ENCODE data around the gene XDH. TPM values are rescaled to one million over a fixed set of nuclear protein-coding genes. Genes with fewer than 3 reads are reported as not detected.

XDH gene
- total RNA-seq, 4 donors from 2014 or later, result 19.0 to 108 (median 92.3) TPM

DNA sequence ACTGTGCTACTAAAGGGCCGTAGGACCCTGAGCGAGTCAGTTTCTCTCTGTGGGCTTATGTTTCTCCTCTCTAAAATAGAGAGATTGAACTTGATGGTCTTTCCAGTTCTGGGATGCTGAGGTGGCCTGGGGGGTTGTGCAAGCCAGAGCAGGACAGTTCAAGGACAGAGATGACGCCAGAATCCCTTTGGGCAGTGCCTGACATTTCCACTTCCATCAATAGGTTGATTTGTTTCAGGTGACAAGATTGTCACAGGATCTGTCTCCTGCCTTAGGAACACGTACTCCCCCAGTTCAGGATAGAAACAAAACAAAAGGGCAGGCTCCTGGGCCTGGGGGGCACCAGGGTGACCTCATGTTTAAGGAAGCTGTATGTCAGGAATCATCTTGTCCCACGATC is 82.0 kb downstream of the XDH start:
- Histone ChIP-seq H3K4me3 (no peak overlapping the region), H3K4me1 (peaks cover 0 to 8% (median 0%) of the 10 kb centered on the region in 4 donors), H3K36me3 (no peaks in the 10 kb centered on the region), H3K27ac (no peak overlapping the region), H3K27me3 (no peaks in the 10 kb centered on the region), H3K9me3 (no peaks in the 10 kb centered on the region)
- TF ChIP-seq POLR2A (IDR thresholded peaks at IDR 0.05), result no peak
- TF ChIP-seq, protein P1, sequence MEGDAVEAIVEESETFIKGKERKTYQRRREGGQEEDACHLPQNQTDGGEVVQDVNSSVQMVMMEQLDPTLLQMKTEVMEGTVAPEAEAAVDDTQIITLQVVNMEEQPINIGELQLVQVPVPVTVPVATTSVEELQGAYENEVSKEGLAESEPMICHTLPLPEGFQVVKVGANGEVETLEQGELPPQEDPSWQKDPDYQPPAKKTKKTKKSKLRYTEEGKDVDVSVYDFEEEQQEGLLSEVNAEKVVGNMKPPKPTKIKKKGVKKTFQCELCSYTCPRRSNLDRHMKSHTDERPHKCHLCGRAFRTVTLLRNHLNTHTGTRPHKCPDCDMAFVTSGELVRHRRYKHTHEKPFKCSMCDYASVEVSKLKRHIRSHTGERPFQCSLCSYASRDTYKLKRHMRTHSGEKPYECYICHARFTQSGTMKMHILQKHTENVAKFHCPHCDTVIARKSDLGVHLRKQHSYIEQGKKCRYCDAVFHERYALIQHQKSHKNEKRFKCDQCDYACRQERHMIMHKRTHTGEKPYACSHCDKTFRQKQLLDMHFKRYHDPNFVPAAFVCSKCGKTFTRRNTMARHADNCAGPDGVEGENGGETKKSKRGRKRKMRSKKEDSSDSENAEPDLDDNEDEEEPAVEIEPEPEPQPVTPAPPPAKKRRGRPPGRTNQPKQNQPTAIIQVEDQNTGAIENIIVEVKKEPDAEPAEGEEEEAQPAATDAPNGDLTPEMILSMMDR (IDR thresholded peaks at IDR 0.05), result no peak
- no peak for DNase-seq

DNA sequence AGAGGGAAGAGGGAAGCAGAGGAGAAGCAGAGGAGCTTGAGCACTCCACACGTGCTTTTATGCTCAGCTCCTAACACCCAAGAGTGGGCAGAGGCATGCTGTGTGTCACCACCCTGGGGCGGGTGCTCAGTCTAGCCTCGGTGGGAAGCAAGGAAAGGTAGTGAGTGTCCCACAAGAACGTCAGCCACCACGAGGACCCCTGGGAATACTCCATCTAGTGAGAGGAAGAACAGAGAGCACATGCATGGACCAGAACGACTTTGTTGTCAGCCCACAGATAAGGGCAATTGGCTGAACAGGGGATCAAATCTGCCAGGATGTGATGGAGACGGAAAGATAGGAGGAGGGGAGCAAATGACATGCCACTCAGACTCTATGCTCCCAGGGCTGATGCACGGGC is 83.4 kb downstream of the XDH start:
- Histone ChIP-seq H3K27me3 (no peaks in the 10 kb centered on the region), H3K9me3 (no peaks in the 10 kb centered on the region), H3K4me1 (peaks cover 0 to 8% (median 0%) of the 10 kb centered on the region in 4 donors), H3K27ac (no peak overlapping the region), H3K4me3 (no peak overlapping the region), H3K36me3 (no peaks in the 10 kb centered on the region)
- TF ChIP-seq, protein P1 (IDR thresholded peaks at IDR 0.05), result no peak
- TF ChIP-seq POLR2A (IDR thresholded peaks at IDR 0.05), result no peak
- no peak for DNase-seq

DNA sequence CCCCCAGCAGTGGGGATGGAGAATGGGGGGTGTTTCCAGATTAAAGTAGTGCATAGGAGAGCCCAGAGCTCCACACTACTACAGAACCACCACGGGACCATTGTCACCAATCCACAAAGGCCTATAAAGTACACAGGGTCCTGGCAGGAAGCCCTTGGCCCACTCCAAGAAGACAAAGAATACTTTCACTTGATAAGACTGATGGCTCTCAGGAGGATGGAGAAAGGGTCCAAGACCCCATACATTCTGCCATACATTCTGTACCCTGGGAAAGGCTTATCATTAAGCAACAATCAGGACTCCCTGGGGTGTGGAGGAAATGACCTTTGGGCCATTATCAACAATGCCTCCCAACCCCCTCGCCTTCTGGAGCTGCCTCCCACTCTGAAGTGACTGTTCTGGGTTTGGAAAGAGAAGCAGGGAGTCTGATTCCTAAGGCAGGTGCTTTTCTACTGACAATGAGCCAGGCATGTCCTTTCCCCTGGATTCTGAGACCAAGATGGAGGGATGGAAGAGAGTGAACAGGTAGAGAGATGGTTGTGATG is 85.4 kb downstream of the XDH start:
- Histone ChIP-seq H3K9me3 (no peaks in the 10 kb centered on the region), H3K4me3 (no peak overlapping the region), H3K27ac (no peak overlapping the region), H3K36me3 (no peaks in the 10 kb centered on the region), H3K27me3 (no peaks in the 10 kb centered on the region), H3K4me1 (peaks cover 0 to 8% (median 0%) of the 10 kb centered on the region in 4 donors)
- TF ChIP-seq POLR2A (IDR thresholded peaks at IDR 0.05), result no peak
- TF ChIP-seq, protein P1 (IDR thresholded peaks at IDR 0.05), result no peak
- no peak for DNase-seq

DNA sequence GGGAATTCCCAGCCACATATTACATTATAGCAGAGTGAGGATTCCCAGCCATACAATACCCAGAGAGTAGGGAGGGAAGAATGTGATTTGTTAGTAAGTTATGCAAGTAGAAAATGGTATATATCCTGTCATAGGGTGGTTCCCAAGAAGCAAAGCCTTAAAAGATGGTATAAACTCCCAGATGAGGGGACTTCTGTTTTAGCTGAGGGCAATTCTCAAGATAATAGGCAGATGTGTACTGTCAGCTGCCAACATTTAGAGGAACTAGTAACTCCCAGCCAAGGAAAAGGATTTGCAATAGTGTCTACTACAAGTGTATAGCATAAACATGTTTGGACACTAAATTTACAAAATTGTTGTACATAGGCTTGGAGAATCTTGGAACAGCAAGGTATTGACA is 86.5 kb downstream of the XDH start:
- TF ChIP-seq, protein P1 (IDR thresholded peaks at IDR 0.05), result no peak
- TF ChIP-seq POLR2A (IDR thresholded peaks at IDR 0.05), result no peak
- peaks cover 0 to 8% (median 0%) of the 10 kb centered on the region in 4 donors for H3K4me1 ChIP-seq
- no peaks in the 10 kb centered on the region for H3K36me3 ChIP-seq
- DNase-seq, result no peak
- H3K27me3 ChIP-seq, result no peaks in the 10 kb centered on the region
- H3K27ac ChIP-seq, result no peak overlapping the region
- no peaks in the 10 kb centered on the region for H3K9me3 ChIP-seq
- H3K4me3 ChIP-seq, result no peak overlapping the region

DNA sequence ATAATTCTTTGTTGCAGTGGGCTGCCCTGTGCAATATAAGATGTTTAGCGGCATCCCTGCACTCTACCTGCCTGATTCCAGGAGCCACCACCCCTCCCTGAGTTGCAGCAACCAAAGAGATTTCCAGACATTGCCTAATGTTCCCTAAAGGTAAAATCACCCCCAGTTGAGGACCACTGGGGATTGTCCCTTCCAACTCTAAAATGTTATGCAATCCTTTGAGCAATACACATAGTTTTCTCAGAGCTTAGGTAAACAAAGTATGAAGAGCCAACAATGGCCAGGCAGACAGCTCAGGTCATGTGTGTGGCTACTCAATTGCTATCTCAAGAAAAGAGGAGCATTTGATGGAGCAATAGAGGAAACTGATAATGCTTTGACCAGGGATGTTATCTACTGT is 87.0 kb downstream of the XDH start:
- Histone ChIP-seq H3K4me1 (peaks cover 0 to 8% (median 0%) of the 10 kb centered on the region in 4 donors), H3K9me3 (no peaks in the 10 kb centered on the region)
- TF ChIP-seq, protein P1 (IDR thresholded peaks at IDR 0.05), result no peak
- no peak for TF ChIP-seq POLR2A (IDR thresholded peaks at IDR 0.05)

More for the DNA sequence above, 87.0 kb downstream of the XDH start:
- no peak overlapping the region for H3K4me3 ChIP-seq
- H3K27me3 ChIP-seq, result no peaks in the 10 kb centered on the region
- no peaks in the 10 kb centered on the region for H3K36me3 ChIP-seq
- H3K27ac ChIP-seq, result no peak overlapping the region
- DNase-seq, result no peak

Measured in Peyer's patch (tissue), 4 donors.